GM20000 (cell line): ENCODE results near the gene REPS2.
"Not testable (repeated sequence)": the region's sequence is repeated elsewhere in the genome, so short reads cannot be mapped to it uniquely, and the experiment has no call there.

Experiments
- DNase-seq: peaks from one replicate; pipeline ENCODE4 v3.0.0; 2012; ENCODE audit warnings: low spot score
- TF ChIP-seq, protein P1 (sequence below): IDR thresholded peaks from 2 replicates; pipeline ENCODE4 v1.5.1; 2012; ENCODE audit warnings: mild to moderate bottlenecking, control low read depth; ENCODE audit errors: extremely low read depth, missing control alignments

The REPS2 gene

DNA sequence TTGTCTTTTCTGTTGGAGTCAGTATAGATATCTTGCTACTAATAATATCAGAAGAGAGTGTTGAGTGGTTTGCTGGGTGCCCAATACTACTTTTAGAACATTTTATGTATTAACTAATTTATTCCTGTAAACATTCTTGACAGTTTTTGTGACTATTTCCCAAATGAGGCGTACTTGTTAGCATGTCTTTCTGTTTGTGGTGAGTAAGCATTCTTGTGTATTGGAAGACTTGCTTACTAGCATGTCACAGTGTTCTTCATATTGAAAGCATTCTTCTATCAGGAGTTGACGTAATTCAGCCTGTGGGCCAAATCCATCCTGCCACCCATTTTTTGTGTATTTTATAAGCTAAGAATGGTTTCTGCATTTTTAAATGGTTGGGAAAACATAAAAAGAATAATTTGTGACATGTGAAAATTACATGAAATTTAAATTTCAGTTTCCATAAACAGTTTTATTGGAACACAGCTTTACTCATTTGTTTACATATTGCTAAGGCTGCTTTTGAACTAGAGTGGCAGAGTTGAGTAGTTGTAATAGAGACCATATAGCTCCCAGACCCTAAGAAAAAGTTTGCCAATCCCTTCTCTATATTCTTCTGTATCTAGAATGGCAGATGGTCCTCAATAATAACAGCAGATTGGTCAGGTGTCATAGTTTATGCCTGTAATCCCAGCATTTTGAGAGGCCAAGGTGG, 20.4 kb downstream of the REPS2 start:
- TF ChIP-seq, protein P1, sequence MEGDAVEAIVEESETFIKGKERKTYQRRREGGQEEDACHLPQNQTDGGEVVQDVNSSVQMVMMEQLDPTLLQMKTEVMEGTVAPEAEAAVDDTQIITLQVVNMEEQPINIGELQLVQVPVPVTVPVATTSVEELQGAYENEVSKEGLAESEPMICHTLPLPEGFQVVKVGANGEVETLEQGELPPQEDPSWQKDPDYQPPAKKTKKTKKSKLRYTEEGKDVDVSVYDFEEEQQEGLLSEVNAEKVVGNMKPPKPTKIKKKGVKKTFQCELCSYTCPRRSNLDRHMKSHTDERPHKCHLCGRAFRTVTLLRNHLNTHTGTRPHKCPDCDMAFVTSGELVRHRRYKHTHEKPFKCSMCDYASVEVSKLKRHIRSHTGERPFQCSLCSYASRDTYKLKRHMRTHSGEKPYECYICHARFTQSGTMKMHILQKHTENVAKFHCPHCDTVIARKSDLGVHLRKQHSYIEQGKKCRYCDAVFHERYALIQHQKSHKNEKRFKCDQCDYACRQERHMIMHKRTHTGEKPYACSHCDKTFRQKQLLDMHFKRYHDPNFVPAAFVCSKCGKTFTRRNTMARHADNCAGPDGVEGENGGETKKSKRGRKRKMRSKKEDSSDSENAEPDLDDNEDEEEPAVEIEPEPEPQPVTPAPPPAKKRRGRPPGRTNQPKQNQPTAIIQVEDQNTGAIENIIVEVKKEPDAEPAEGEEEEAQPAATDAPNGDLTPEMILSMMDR = no peak
- DNase-seq = no peak

DNA sequence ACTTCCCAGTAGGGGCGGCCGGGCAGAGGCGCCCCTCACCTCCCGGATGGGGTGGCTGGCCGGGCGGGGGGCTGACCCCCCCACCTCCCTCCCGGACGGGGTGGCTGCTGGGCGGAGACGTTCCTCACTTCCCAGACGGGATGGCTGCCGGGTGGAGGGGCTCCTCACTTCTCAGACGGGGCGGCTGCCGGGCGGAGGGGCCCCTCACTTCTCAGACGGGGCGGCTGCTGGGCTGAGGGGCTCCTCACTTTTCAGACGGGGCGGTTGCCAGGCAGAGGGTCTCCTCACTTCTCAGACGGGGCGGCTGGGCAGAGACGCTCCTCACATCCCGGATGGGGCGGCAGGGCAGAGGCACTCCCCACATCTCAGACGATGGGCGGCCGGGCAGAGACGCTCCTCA, 22.3 kb downstream of the REPS2 start:
- not testable (repeated sequence) for DNase-seq

DNA sequence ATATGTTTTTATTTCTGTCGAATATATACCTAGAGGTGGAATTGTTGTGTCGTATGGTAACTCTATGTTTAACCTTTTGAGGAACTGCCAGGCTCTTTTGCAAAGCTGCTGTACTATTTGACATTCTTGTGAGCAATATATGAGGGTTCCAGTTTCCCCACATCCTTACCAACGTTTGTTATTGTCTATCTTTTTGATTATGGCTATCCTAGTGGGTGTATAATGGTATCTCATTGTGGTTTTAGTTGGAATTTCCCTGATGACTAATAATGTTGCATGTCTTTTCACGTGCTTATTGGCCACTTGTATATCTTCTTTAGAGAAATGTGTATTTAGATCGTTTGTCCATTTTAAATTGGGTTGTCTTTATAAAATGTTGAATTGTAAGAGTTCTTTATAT, 24.5 kb downstream of the REPS2 start:
- TF ChIP-seq, protein P1 = no peak
- no peak for DNase-seq

DNA sequence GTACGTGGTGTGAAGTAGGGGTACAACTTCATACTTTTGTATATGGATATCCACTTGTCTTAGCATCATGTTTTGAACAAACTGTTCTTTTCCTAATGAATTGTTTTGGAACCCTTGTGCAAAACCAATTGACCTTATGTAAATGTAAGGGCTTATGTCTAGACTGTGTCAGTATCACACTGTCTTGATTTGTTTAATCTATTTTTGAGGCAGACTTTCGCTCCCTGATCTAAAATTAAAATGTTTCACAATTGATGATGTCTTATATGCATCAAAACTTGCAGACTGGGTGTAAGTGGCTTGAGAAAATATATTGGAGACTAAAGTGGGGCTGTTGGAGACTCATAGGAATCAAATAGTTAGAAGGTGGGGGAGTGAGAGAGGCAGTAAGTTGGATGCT, 25.2 kb downstream of the REPS2 start:
- DNase-seq = no peak

DNA sequence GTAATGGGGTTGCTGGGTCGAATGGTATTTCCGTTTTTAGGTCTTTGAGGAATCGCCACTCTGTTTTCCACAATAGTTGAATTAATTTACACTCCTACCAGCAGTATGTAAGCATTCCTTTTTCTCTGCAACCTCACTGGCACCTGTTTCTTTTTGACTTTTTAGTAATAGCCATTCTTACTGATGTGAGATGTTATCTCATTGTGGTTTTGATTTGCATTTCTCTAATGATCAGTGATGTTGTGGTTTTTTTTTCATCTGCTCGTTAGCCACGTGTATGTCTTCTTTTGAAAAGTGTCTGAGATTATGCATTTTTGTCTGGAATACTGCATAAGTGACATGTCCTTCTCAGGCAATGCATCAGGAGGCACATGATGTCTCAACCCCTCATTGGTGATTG, 28.8 kb downstream of the REPS2 start:
- TF ChIP-seq, protein P1 = no peak
- no peak for DNase-seq

More for the DNA sequence above, 25.2 kb downstream of the REPS2 start:
- TF ChIP-seq, protein P1 = no peak

DNA sequence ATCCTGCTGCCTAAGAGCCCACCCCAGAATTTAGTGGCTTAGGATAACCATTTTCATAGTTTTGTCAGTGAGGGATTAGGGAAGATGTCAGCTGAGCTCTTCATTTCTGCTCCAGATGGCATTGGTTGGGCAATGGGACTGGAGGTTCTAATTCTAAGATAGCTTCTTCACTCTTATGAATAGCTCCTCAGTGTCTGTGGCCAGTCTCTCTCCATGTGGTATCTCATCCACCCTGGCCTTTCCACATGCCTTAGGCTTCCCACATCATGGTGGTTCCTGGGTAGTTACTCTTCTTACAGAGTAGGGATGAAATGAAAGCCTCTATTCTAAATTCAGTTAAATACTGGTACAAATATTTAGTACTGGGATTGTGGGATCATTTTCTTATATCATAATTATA, 31.3 kb downstream of the REPS2 start:
- DNase-seq = no peak
- TF ChIP-seq, protein P1 = no peak

DNA sequence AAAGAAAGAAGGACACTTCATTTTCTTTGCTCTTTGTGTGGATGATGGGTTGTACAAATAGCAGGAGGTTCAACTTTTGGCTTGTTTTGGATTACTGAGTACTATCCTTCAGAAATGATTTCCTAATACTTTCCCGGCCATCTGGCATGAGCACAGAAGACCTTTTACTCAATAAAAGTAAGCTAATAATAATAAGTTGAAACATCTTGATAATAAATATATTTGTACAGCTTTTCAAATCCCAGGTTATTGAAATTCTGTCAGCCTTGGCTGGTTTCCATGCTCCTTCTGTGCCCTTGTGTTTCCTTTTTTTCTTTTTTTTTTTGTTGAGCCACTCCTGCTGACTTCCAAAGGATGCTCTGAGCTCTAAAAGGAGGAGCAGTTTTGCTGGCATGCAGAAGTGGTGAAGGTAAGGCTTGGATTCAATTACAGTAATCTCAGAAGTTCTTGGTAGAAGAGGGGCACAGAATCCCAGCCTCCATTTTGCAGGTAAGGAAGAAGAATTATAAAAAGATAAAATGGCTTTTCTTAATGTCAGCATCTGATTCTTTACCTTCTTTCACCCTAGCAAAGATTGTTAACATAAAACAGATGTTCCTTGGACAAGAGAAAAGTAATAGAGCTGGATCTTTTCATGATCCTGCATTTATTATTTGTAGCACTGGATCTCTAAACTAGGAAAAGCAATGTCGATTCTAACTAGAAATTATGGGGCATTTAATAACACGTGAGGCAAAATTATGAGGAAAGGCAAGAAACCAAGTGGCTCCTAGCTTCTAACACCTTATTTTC, 31.9 kb downstream of the REPS2 start:
- TF ChIP-seq, protein P1 = no peak
- no peak for DNase-seq
